SW480 (cell line): Measurements from ENCODE around the gene IMPACT.

ENCODE experiments used
- DNase-seq: peaks from one replicate; pipeline ENCODE4 v3.0.0-alpha.2; 2016; ENCODE audit warnings: low spot score

The IMPACT gene

GRCh38 chr18:24426398-24427294 is at the start of gene IMPACT:
TSS of gene IMPACT (plus strand) at chr18:24426670. CDS start at chr18:24426757, 87 bp downstream.
- peak; percentile 88 for DNase-seq

- no peak for DNase-seq
These were observed 47.9 kb upstream of the IMPACT start for GRCh38 chr18:24378598-24378997.

DNA sequence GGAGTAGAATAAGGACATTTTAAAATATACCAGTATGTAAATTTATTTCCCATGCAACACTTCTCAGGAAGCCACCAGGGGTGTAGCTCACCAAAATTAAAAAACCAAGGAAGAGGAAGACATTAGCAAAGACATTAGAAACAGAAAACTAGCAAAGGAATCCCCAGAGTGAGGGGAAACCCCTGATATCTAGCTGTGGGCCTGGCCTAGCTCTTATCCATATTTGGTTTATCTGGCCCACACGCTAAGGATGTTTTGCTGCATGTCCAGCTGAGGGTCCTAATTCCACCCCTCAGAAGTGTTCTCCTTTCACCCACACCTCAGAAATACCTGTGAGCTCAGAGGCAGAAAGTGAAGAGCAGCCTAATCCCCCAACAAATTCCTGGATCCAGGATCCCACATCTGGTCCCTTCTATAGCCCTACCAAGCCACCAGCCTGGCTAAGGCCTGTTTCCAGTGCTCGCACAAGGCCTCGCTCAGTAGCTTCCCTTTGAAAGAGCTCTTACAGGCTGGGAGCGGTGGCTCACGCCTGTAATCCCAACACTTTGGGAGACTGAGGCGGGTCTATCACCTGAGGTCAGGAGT is 46.2 kb upstream of the IMPACT start:
- no peak for DNase-seq

- DNase-seq = no peak
These were observed 45.3 kb upstream of the IMPACT start for GRCh38 chr18:24381126-24381525.

DNA sequence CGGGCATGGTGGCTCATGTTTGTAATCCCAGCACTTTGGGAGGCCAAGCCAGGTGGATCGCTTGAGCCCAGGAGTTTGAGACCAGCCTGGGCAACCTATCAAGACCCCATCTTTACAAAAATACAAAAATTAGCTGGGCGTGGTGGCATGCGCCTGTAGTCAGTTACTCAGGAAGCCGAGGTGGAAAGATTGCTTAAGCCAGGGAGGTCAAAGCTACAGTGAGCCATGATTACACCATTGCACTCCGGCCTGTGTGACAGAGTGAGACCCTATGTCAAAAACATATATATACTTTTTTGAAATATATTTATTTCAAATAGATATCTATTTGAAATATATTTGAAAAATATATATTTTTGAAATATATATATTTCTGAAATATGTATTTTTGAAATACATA is 39.8 kb upstream of the IMPACT start:
- no peak for DNase-seq

DNA sequence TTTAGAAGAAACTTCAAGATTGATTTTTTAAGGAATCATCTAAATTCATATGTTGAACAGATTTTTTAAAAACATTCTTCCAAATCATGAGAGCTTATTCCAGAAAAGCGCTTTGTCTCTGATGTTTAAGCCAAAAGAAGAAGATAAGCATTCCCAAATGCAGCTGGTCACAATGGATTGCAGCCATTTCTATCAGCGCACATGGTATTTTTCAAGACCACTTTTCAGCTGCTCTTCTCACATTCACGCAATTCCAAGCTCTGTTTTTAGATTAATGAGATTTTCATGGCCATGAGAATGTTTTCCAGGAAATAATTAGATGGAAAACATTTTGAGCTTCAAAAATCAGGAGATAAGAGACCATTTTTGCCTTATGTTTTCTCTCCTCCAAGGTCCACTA is 37.5 kb upstream of the IMPACT start:
- DNase-seq = no peak

GRCh38 chr18:24395049-24395795 is 31.2 kb upstream of the IMPACT start:
- DNase-seq = no peak

- no peak for DNase-seq
These were observed 30.3 kb upstream of the IMPACT start for GRCh38 chr18:24396082-24396633.

DNA sequence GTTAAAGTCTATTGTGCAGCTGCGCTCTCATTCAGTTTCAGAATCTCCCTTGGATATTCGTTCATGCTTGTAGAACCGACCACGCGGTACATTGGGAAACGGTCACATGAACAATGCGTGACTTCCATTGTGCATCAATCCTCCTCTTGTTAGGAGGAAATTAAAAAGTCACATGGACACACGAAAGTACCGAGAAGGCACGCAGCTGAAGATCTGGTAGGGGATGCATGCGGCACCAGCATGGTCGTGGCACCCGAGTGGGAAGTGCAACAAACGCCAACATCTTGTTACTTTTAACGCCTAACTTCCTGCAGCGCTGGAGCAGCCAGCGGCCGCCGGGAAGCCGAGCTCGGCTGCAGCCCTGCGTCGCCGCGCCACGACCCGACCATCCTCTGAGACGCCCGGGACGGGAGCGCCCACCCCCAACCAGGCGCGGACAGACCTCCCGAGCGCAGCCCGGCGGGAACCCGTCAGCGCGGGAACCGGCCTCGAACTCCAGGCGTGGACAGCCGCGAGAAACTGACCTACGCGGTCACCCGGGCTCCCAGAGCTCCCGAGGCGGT is 29.3 kb upstream of the IMPACT start:
- peak; percentile 83 for DNase-seq

GRCh38 chr18:24397694-24398368 is 28.6 kb upstream of the IMPACT start, which contains the start of gene OSBPL1A:
TSS of gene OSBPL1A (minus strand) at chr18:24397824. CDS start at chr18:24377533, 20,291 bp downstream.
- peak; percentile 93 for DNase-seq

- DNase-seq = no peak
These were observed 27.9 kb upstream of the IMPACT start for GRCh38 chr18:24398540-24398939.

DNA sequence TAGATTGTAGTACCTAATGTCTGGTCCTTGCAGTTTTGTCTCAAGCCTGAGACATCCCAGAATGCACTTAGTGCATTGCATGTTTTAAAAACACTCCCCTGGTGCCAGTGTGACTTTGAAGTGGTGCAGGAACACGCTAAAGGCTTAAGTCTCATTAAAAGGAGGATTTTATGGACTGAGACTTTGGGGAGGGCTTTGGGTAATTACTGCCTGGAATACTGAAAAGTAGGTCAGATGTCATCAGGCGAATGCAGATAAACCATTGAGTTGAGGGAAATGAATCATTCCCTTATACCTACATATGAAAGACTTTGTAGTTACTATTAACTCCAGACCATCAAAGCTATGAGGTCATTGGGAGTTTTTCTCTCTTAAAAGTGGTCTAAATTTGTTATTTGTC is 25.9 kb upstream of the IMPACT start:
- peak; percentile 80 for DNase-seq

- no peak for DNase-seq
These were observed 24.2 kb upstream of the IMPACT start for GRCh38 chr18:24402209-24402785.

DNA sequence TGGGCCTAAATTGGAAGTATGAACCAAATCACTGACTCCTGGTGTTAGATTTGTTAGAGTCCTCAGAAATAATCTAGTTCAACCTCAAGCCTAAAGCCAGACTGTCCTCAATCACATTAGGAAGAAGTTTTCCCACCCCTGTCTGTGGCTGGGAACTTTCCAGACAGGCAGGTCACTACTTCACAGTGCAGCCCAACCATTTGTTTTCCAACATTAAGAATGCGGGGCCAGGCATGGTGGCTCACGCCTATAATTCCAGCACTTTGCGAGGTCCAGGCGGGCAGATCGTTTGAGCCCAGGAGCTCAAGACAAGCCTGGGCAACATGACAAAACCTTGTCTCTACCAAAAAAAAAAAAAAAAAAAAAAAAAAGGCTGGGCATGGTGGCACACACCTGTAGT is 23.4 kb upstream of the IMPACT start:
- DNase-seq = no peak

DNA sequence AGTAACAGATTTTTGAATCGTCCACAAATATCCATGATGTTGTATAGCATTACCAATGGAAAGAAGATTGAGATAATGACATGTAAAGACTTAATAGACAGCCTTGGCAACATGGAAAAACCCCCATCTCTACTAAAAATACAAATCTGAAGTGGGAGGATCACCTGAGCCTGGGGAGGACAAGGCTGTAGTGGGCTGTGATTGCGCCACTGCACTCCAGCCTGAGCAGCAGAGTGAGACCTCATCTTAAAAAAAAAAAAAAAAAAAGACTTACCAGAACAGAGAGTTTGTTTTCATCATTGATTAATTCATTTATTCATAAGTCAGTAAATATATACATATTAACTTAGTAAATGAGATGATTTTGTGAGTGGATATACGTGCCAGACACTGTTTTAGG is 21.9 kb upstream of the IMPACT start:
- DNase-seq = no peak

DNA sequence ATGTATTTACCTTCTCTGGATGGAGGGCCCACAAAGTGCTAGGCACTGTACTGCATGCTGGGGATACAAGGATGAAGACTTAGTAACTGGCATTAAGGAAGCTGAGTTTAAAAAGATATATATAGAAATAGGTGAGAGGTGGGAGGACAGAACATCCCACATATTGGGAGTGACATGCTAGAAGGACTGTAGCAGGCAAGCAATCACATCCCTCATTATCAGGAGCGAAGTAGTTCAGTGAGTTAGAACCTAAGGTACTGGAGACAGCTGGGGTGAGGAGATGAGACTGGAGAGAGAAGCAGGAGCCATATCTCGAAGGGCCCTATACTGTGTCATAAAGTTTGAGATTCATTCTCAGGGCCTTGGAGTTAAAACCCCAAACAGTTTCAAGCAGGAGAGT is 18.0 kb upstream of the IMPACT start:
- DNase-seq = no peak

DNA sequence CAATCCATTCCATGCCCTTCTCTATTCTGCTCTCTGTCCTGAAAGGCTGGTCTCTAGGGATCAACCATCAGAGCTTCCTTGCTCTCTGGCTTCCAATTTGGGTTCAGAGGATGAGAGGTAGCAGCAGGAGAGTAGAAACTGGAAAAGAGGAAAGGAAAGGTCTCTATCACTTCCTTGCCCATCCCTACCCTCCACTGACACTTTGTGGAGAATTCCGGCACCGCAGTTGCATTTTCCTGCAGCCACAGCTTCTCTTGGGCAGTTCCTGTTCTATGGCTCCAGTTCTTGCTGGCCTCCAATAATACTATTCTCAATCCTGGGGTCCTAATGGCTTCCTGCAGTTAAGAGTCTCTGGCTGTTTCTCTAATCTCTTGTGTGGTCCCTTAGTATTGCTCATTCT is 13.3 kb upstream of the IMPACT start:
- DNase-seq = no peak

GRCh38 chr18:24414349-24415003 is 12.0 kb upstream of the IMPACT start:
- no peak for DNase-seq

DNA sequence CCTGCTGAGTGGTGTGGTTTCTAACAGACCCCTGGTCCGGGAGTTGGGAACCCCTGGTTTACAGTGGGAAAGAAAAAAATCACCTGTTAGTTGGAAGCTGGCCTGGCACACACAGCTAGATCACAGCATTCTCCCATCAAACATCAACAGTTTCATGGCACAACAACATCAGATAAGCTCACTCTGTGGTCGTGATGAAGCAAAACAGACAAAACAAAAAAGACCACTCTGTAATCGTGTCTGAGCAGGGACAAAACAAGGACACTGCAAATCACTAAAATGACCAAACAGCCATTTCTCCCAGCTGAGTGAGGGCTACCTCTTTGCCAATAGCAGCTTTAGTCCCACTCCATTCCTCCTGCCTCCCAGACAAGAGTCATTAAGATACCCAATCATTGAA is 9.0 kb upstream of the IMPACT start:
- DNase-seq = no peak

GRCh38 chr18:24420551-24420950 is 5.9 kb upstream of the IMPACT start:
- no peak for DNase-seq

GRCh38 chr18:24421831-24422230 is 4.6 kb upstream of the IMPACT start:
- DNase-seq = no peak
